H9 (cell line): ENCODE data around the gene KRT81. TPM values are rescaled to one million over a fixed set of nuclear protein-coding genes. Genes with fewer than 3 reads are reported as not detected.

Source experiments
- DNase-seq: peaks from one replicate; pipeline ENCODE4 v3.0.0-alpha.2; 2017
- H2AFZ ChIP-seq: one replicate; pipeline ENCODE4 v1.6.1; 2013; ENCODE audit warnings: mild to moderate bottlenecking, low read length, control low read depth, moderate library complexity
- H2AK5ac ChIP-seq: 2 replicates; pipeline ENCODE4 v1.6.1; 2013; ENCODE audit warnings: low read length, control low read depth, mixed read lengths; ENCODE audit not compliant: insufficient read length
- H2BK120ac ChIP-seq: one replicate; pipeline ENCODE4 v1.6.1; 2013; ENCODE audit warnings: low read depth, mild to moderate bottlenecking, low read length, control low read depth, inconsistent platforms; ENCODE audit not compliant: poor library complexity, severe bottlenecking
- H2BK12ac ChIP-seq: 2 replicates; pipeline ENCODE4 v1.6.1; 2013; ENCODE audit warnings: low read length, control low read depth, mixed read lengths, low read depth; ENCODE audit not compliant: insufficient read length
- H2BK15ac ChIP-seq: 2 replicates; pipeline ENCODE4 v1.6.1; 2013; ENCODE audit warnings: low read depth, low read length, control low read depth
- H2BK20ac ChIP-seq: one replicate; pipeline ENCODE4 v1.6.1; 2013; ENCODE audit warnings: low read depth, mild to moderate bottlenecking, low read length, control low read depth, inconsistent platforms; ENCODE audit not compliant: poor library complexity, severe bottlenecking
- H2BK5ac ChIP-seq: 2 replicates; pipeline ENCODE4 v1.6.1; 2013; ENCODE audit warnings: low read length, control low read depth, mixed read lengths; ENCODE audit not compliant: insufficient read length
- H3K14ac ChIP-seq: 2 replicates; pipeline ENCODE4 v1.6.1; 2013; ENCODE audit warnings: low read length, control low read depth; ENCODE audit not compliant: insufficient read depth
- H3K18ac ChIP-seq: 2 replicates; pipeline ENCODE4 v1.6.1; 2013; ENCODE audit warnings: low read depth, mild to moderate bottlenecking, mixed read lengths, low read length, control low read depth; ENCODE audit not compliant: insufficient read length
- H3K23ac ChIP-seq: 2 replicates; pipeline ENCODE4 v1.6.1; 2013; ENCODE audit warnings: low read length, control low read depth, mixed read lengths, low read depth; ENCODE audit not compliant: insufficient read length
- H3K23me2 ChIP-seq: 2 replicates; pipeline ENCODE4 v1.6.1; 2013; ENCODE audit warnings: low read depth, mild to moderate bottlenecking, mixed read lengths, low read length, control low read depth; ENCODE audit not compliant: insufficient read length, poor library complexity, severe bottlenecking
- H3K27ac ChIP-seq: 2 replicates; pipeline ENCODE4 v1.5.1; 2013; ENCODE audit warnings: low read length, control low read depth, mixed read lengths, low read depth; ENCODE audit not compliant: insufficient read length
- H3K27me3 ChIP-seq: 2 replicates; pipeline ENCODE4 v1.6.1; 2013; ENCODE audit warnings: low read length, control low read depth, inconsistent platforms; ENCODE audit not compliant: insufficient read depth
- H3K4ac ChIP-seq: 2 replicates; pipeline ENCODE4 v1.6.1; 2013; ENCODE audit warnings: low read depth, mild to moderate bottlenecking, control low read depth, inconsistent platforms, low read length, moderate library complexity
- H3K4me1 ChIP-seq: 2 replicates; pipeline ENCODE4 v1.6.1; 2013; ENCODE audit warnings: low read length, control low read depth, inconsistent platforms; ENCODE audit not compliant: insufficient read depth
- H3K4me2 ChIP-seq: 2 replicates; pipeline ENCODE4 v1.6.1; 2013; ENCODE audit warnings: low read length, control low read depth, mixed read lengths; ENCODE audit not compliant: insufficient read length, insufficient read depth
- H3K56ac ChIP-seq: 2 replicates; pipeline ENCODE4 v1.6.1; 2013; ENCODE audit warnings: low read depth, mild to moderate bottlenecking, mixed read lengths, low read length, control low read depth; ENCODE audit not compliant: insufficient read length
- H3K79me1 ChIP-seq: 2 replicates; pipeline ENCODE4 v1.6.1; 2013; ENCODE audit warnings: low read depth, mild to moderate bottlenecking, moderate library complexity, low read length, control low read depth, inconsistent platforms; ENCODE audit not compliant: insufficient read depth, poor library complexity, severe bottlenecking
- H3K79me2 ChIP-seq: 2 replicates; pipeline ENCODE4 v1.6.1; 2013; ENCODE audit warnings: low read length, control low read depth, inconsistent platforms; ENCODE audit not compliant: insufficient read depth
- H3K9ac ChIP-seq: 2 replicates; pipeline ENCODE4 v1.6.1; 2013; ENCODE audit warnings: low read length, control low read depth, mixed read lengths; ENCODE audit not compliant: insufficient read length; ENCODE audit errors: extremely low read depth
- H3K9me3 ChIP-seq: one replicate; pipeline ENCODE4 v1.6.1; 2013; ENCODE audit warnings: low read depth, low read length, inconsistent platforms; ENCODE audit not compliant: control insufficient read depth
- H3T11ph ChIP-seq: one replicate; pipeline ENCODE4 v1.6.1; 2013; ENCODE audit warnings: mild to moderate bottlenecking, low read length, control low read depth, inconsistent platforms
- H4K20me1 ChIP-seq: one replicate; pipeline ENCODE4 v1.6.1; 2013; ENCODE audit not compliant: control insufficient read depth, insufficient read length, insufficient read depth
- H4K5ac ChIP-seq: 2 replicates; pipeline ENCODE4 v1.6.1; 2013; ENCODE audit warnings: low read depth, mild to moderate bottlenecking, mixed read lengths, low read length, control low read depth; ENCODE audit not compliant: insufficient read length
- H4K8ac ChIP-seq: replicated peaks from 2 replicates; pipeline ENCODE4 v1.6.1; 2013; ENCODE audit warnings: low read length, control low read depth, mixed read lengths, low read depth; ENCODE audit not compliant: insufficient read length
- H4K91ac ChIP-seq: 2 replicates; pipeline ENCODE4 v1.6.1; 2013; ENCODE audit warnings: low read depth, mild to moderate bottlenecking, moderate library complexity, mixed read lengths, low read length, control low read depth; ENCODE audit not compliant: insufficient read length
- H3K27ac Mint-ChIP-seq, 3 experiments: 2 replicates in 2 of 3; 3 replicates in 1 of 3; pipeline ENCODE4 v1.8.0; 2020 to 2021; ENCODE audit warnings: mixed read lengths in 3 of 3, mild to moderate bottlenecking in 1 of 3, moderate library complexity in 1 of 3
- H3K27me3 Mint-ChIP-seq: 2 replicates; pipeline ENCODE4 v1.8.0; 2021; ENCODE audit warnings: low read depth, mild to moderate bottlenecking, moderate library complexity, mixed read lengths
- H3K36me3 Mint-ChIP-seq, 3 experiments: 2 replicates in 2 of 3; 3 replicates in 1 of 3; pipeline ENCODE4 v1.8.0; 2020 to 2021; ENCODE audit warnings: low read depth in 3 of 3, mixed read lengths in 3 of 3; ENCODE audit not compliant: insufficient read depth in 1 of 3
- H3K4me1 Mint-ChIP-seq, 2 experiments: 2 replicates each; pipeline ENCODE4 v1.8.0; 2020; ENCODE audit warnings: mixed read lengths in 2 of 2
- H3K4me3 Mint-ChIP-seq, 2 experiments: 2 replicates in 1 of 2; 3 replicates in 1 of 2; pipeline ENCODE4 v1.8.0; 2020 to 2021; ENCODE audit warnings: mild to moderate bottlenecking in 2 of 2, mixed read lengths in 2 of 2, moderate library complexity in 1 of 2
- H3K9me3 Mint-ChIP-seq, 2 experiments: 2 replicates in 1 of 2; 3 replicates in 1 of 2; pipeline ENCODE4 v1.8.0; 2020; ENCODE audit warnings: mild to moderate bottlenecking in 2 of 2, mixed read lengths in 2 of 2, moderate library complexity in 1 of 2
- CTCF ChIP-seq: fragments of 200-600 bp; sonication (generic); conservative IDR thresholded peaks from 3 replicates; pipeline ENCODE4 v1.8.0; 2021; ENCODE audit warnings: antibody characterized with exemption, mild to moderate bottlenecking
- WGBS: extraction: QIAGEN DNeasy Blood & Tissue Kit; methylation state at CpG from one replicate; pipeline ENCODE4 v1.1.7; 2013; ENCODE audit warnings: missing lambda C conversion rate, low lambda C conversion rate, mixed read lengths; ENCODE audit not compliant: insufficient read length; ENCODE audit errors: extremely low coverage; 5-methylcytosine and 5-hydroxymethylcytosine counted together
- total RNA-seq: library from RNA; stranded (reverse); gene quantifications from 2 replicates; pipeline ENCODE4 v1.2.1, GENCODE V29; 2021

KRT81 gene
- total RNA-seq, 1 experiment from 2014 or later, result not detected

- no peak overlapping the region for H3K4me2 ChIP-seq
- H3T11ph ChIP-seq, result no peak overlapping the region
- Mint-ChIP-seq H3K9me3 (peaks cover 15 to 28% of the 10 kb centered on the region in 2 experiments; a peak in 4 of 5 replicates), H3K4me1 (peaks cover 19% of the 10 kb centered on the region in 2 experiments), H3K27me3 (peaks cover 65% of the 10 kb centered on the region), H3K4me3 (no peak overlapping the region), H3K27ac (no peak overlapping the region), H3K36me3 (peaks cover 0 to 26% (median 5%) of the 10 kb centered on the region in 3 experiments; a peak in 2 of 7 replicates)
- H3K79me2 ChIP-seq, result no peaks in the 10 kb centered on the region
- H3K27me3 ChIP-seq, result no peaks in the 10 kb centered on the region; the same call in 1 of the 2 replicates
- no peaks in the 10 kb centered on the region for H3K4me1 ChIP-seq
- WGBS, result no CpG with 5 or more reads among the region's 3 CpGs
- H4K8ac ChIP-seq, result no peak overlapping the region
- H3K18ac ChIP-seq, result no peak overlapping the region
- H3K56ac ChIP-seq, result no peak overlapping the region
- no peaks in the 10 kb centered on the region for H3K23me2 ChIP-seq
- no peak overlapping the region for H3K9ac ChIP-seq
- no peak overlapping the region for H3K4ac ChIP-seq
- H4K5ac ChIP-seq, result no peak overlapping the region
- H2BK12ac ChIP-seq, result no peak overlapping the region
- H2AK5ac ChIP-seq, result no peak overlapping the region
- H4K91ac ChIP-seq, result no peak overlapping the region
- no peak overlapping the region for H2BK5ac ChIP-seq
- no peak overlapping the region for H2AFZ ChIP-seq
- no peak overlapping the region for H2BK120ac ChIP-seq
- H2BK20ac ChIP-seq, result no peak overlapping the region
- no peak overlapping the region for H2BK15ac ChIP-seq
- H3K79me1 ChIP-seq, result no peaks in the 10 kb centered on the region
- no peak for TF ChIP-seq CTCF
- no peak overlapping the region for H3K23ac ChIP-seq
- no peak overlapping the region for H3K14ac ChIP-seq
- DNase-seq, result no peak
- no peaks in the 10 kb centered on the region for H4K20me1 ChIP-seq
- no peaks in the 10 kb centered on the region for H3K9me3 ChIP-seq
- H3K27ac ChIP-seq, result no peak overlapping the region
Observed at GRCh38 chr12:52262286-52262685, 29.0 kb downstream of the KRT81 start.
